Epithelial cell of alveolus of lung (primary cell): ENCODE measurements around the gene SFT2D1. TPM values are rescaled to one million over a fixed set of nuclear protein-coding genes. Genes with fewer than 3 reads are reported as not detected.

Experiments
- total RNA-seq: library from RNA; depleted of rRNA; stranded (reverse); fragments of >200 nt; gene quantifications from 2 replicates; pipeline ENCODE4 v1.2.1, GENCODE V29; 2015

The SFT2D1 gene
- total RNA-seq: 45.7 and 49.5 TPM in 2 replicates

DNA sequence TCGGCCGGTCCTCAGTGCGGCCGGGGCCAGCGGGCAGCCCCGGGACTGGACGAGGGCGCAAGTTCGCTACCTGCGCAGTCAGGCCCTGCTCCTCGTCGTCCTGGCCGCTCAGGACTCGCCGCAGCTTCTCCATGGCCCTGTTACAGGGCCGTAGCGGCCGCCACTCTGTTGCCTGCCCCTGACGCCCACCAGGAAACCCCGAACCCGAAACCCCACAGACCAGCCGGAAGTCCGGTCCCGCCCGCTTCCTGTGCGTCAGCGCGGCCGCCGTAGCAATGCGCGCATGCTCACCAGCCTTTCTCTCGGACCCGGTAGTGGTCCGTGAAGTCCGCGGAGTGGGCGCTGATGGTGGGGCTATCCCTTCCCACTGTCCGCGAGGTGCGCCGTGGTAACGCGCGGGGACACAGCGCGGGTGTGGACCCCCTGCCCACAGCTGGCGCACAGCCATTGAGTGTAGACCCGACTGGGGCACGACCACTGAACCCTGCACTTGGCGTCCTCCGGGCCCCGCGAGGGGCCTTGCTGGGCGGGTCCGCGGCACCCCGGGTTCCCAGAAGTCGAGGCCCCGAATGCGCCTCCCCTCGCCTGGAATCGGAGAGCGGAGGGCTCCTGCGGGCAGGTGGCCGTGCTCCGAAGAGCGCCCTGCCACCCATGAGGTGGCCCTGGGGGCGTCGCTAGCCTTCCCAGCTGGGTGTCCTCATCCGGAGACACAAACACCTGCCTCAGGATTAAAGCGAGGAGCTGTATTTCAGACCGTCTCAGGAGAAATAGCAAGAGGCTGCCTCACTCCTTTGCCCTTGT lies at the start of gene SFT2D1:
TSS of gene SFT2D1 (minus strand) at position 197 of the 801 bp plus-strand sequence. CDS start at position 133, 64 bp downstream.

DNA sequence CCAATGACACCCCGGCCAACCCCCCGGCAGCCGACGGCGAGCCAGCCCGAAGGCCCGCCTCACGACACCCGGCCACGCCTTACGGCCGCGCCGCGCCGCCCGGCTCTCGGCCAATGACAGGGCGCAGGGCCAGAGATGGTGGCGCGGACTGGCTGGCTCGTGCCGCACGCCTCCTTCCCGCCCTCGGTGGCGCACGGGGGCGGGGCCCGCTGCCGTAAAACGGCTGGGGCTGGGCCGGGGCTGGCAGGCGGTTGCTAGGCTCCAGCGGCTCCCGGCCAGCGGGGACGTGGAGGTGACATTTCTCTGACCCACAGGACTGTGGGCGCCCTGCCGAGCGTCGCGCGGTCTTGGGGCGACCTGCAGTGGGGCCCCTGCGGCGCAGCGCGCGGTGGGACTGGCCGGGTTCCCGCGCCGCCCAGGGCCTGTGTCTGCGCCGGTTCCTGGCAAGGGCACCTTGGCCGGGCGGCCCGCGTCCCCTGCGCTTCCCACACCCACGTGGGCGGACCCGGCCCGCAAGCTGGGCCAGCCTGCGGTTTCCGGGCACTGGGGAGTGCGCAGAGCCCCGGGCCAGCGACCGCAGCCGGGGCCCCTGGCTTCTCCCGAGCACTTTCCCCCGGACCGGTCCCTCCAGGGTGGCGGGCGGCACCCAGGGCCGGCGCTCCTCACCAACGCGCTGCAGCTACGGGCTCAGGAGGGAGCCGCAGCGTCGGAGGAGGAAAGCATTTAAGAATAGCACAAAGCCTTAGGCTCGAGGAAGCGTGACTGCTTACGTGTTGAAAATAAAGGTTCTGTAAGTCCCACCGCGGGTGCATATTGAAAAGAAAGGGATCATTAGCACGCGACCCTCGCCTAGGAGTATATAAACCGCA lies 40.8 kb upstream of the SFT2D1 start, which contains the start of gene MPC1:
TSS of gene MPC1 (minus strand) at position 8 of the 869 bp plus-strand sequence. CDS start 64 bp downstream, outside the sequence.

DNA sequence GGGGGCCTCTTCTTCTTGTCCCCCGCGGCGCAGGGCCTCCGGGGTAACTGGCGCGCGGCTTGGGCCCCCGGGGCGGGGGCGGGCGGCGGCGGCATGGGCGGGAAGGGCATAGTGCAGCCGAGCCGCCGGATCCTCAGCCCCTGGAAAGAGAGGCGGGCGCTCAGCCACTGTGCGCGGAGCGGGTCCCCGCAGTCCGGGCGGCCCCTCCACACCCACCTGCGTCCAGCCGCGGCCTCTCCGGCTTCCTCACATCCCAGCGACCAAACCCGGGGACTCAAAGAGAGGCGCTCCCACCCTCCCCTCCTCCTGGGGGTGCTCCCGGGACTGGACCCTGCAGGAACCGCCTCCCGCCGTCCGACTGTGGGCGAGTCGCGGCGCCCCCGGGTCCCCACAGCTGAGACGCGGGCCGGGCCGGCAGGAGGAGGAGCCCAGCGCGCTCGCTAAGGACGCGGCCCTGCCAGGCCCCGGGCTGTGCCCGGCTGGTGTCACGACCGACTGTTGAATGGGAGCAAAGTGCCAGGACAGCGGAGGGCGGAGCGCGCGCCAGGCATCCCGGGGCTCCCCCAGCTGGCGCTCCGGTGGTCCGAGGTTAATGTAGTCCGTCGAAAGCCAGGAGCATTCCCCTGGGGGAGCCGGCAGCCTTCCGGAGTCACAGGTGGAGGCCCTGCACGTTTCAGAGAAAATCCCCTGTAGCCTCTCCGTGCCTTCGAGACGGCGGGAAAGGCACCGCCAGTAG lies 34.1 kb downstream of the SFT2D1 start, which contains the start of gene PRR18:
TSS of gene PRR18 (minus strand) at position 360 of the 736 bp plus-strand sequence. CDS start at position 110, 250 bp downstream.

Other genes with a start within 250 kb of the SFT2D1 start
- not detected in 2 replicates for gene TBXT, start 174.7 kb downstream of the SFT2D1 start, total RNA-seq
- gene PRR18, start 34.2 kb downstream of the SFT2D1 start, total RNA-seq: 0.13 TPM in 1 of 2 replicates, not detected in the other
- 17.9 and 29.5 TPM in 2 replicates for gene MPC1, start 40.4 kb upstream of the SFT2D1 start, total RNA-seq
- 0.26 and 0.96 TPM in 2 replicates for gene RAMACL, start 244.1 kb upstream of the SFT2D1 start, total RNA-seq